ENCODE results near the gene UBE2QL1. TPM values are rescaled to one million over a fixed set of nuclear protein-coding genes. Genes with fewer than 3 reads are reported as not detected.

UBE2QL1 gene
- total RNA-seq, 4 donors from 2014 or later, result 0.15 to 1.4 (median 0.28) TPM

GRCh38 chr5:6502421-6502820, 53.8 kb downstream of the UBE2QL1 start:
- Histone ChIP-seq H3K4me1 (no peaks in the 10 kb centered on the region), H3K9me3 (peaks cover 0 to 9% (median 0%) of the 10 kb centered on the region in 3 donors), H3K36me3 (no peaks in the 10 kb centered on the region), H3K27me3 (peaks cover 5% of the 10 kb centered on the region), H3K4me3 (no peak overlapping the region), H3K27ac (no peak overlapping the region)
- WGBS, 2 donors (ENCODE audit: low coverage in 1 of 2), result 80% methylated on average over 1 of the region's 4 CpGs; no CpG with 5 or more reads in 1 of the 2 donors
- no peak for ATAC-seq
- TF ChIP-seq POLR2A (IDR thresholded peaks at IDR 0.05) (no peak), EP300 (IDR thresholded peaks at IDR 0.05) (no peak), POLR2AphosphoS5 (IDR thresholded peaks at IDR 0.05) (no peak), CTCF (IDR thresholded peaks at IDR 0.05) (no peak)

GRCh38 chr5:6503342-6503741, 54.7 kb downstream of the UBE2QL1 start:
- ATAC-seq, result no peak
- Histone ChIP-seq H3K4me1 (no peaks in the 10 kb centered on the region), H3K27ac (no peak overlapping the region), H3K9me3 (peaks cover 0 to 9% (median 0%) of the 10 kb centered on the region in 3 donors), H3K27me3 (peaks cover 5% of the 10 kb centered on the region), H3K36me3 (no peaks in the 10 kb centered on the region), H3K4me3 (no peak overlapping the region)
- no peak for TF ChIP-seq POLR2A (IDR thresholded peaks at IDR 0.05)
- WGBS, 2 donors (ENCODE audit: low coverage in 1 of 2), result 78% methylated on average over 4 of the region's 4 CpGs; no CpG with 5 or more reads in 1 of the 2 donors

GRCh38 chr5:6504677-6505415, 56.2 kb downstream of the UBE2QL1 start:
- 30 to 83% methylated on average over 2 to 4 of the region's 8 CpGs for WGBS, 2 donors (ENCODE audit: low coverage in 1 of 2)
- Histone ChIP-seq H3K4me1 (no peaks in the 10 kb centered on the region), H3K27me3 (peaks cover 5% of the 10 kb centered on the region), H3K4me3 (no peak overlapping the region), H3K27ac (no peak overlapping the region), H3K36me3 (no peaks in the 10 kb centered on the region), H3K9me3 (peaks cover 0 to 9% (median 0%) of the 10 kb centered on the region in 3 donors)
- TF ChIP-seq POLR2AphosphoS5 (IDR thresholded peaks at IDR 0.05) (no peak), CTCF (IDR thresholded peaks at IDR 0.05) (no peak), EP300 (IDR thresholded peaks at IDR 0.05) (no peak), POLR2A (IDR thresholded peaks at IDR 0.05) (no peak)
- ATAC-seq, result no peak

- no peaks in the 10 kb centered on the region for H3K36me3 ChIP-seq
- no peak for ATAC-seq
- H3K27me3 ChIP-seq, result peaks cover 5% of the 10 kb centered on the region
- no peak for TF ChIP-seq POLR2A (IDR thresholded peaks at IDR 0.05)
- no peak for TF ChIP-seq POLR2AphosphoS5 (IDR thresholded peaks at IDR 0.05)
- 43 to 63% methylated on average over 2 to 3 of the region's 3 CpGs for WGBS, 2 donors (ENCODE audit: low coverage in 1 of 2)
- peaks cover 0 to 9% (median 0%) of the 10 kb centered on the region in 3 donors for H3K9me3 ChIP-seq
- no peaks in the 10 kb centered on the region for H3K4me1 ChIP-seq
- H3K27ac ChIP-seq, result no peak overlapping the region
- no peak overlapping the region for H3K4me3 ChIP-seq
Observed at GRCh38 chr5:6505416-6505755, 56.7 kb downstream of the UBE2QL1 start.

- Histone ChIP-seq H3K36me3 (no peaks in the 10 kb centered on the region), H3K9me3 (peaks cover 0 to 9% (median 0%) of the 10 kb centered on the region in 3 donors), H3K27me3 (peaks cover 5% of the 10 kb centered on the region), H3K4me3 (no peak overlapping the region), H3K4me1 (no peaks in the 10 kb centered on the region), H3K27ac (no peak overlapping the region)
- ATAC-seq, result no peak
- WGBS, 2 donors (ENCODE audit: low coverage in 1 of 2), result 90 to 95% methylated on average over 7 of the region's 11 CpGs
- TF ChIP-seq EP300 (IDR thresholded peaks at IDR 0.05) (no peak), POLR2A (IDR thresholded peaks at IDR 0.05) (no peak), POLR2AphosphoS5 (IDR thresholded peaks at IDR 0.05) (no peak), CTCF (IDR thresholded peaks at IDR 0.05) (no peak)
Observed at GRCh38 chr5:6505783-6506557, 57.3 kb downstream of the UBE2QL1 start.

Measured in gastroesophageal sphincter (tissue), 4 donors.